GM21381 (cell line): ENCODE results near the gene ACACA.

Experiments used
- ATAC-seq: cut with Tn5 transposase; IDR thresholded peaks from one replicate; pipeline ENCODE4 v1.9.1; 2021; ENCODE audit warnings: mild to moderate bottlenecking, moderate library complexity; ENCODE audit not compliant: unreplicated experiment

ACACA gene

DNA sequence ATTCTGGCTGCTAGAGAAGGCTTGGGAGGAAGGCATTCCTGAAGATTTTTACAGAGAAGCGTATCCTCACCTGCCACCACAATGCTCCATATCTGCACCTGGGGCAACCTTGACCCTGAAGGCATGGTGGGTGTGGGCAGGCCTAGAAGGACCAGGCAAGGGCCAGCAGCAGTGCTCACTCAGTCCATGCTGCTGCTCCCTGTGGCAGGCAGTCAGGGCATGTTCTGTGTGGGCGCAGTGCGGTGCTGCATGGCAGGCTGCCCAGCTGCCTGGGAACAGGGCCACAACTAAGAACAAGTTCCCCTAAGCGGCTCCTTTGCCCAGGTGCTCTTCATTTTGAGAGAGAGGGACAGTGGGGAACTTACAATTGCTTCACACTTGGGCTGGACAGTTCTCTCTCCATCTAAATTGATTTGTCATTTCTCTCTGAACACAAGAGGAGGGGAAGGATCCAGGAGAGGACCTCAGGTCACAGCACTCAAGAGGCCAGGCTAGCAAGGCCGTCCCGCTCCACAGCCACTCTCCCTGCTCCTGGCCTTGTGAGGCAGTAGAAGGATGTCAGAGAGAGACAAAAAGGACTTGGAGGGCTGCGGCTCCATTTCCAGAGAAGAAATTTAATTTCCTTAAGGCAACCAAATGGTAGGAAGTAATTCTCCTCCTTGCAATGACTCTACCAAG is 299.1 kb downstream of the ACACA start:
- ATAC-seq, result no peak

DNA sequence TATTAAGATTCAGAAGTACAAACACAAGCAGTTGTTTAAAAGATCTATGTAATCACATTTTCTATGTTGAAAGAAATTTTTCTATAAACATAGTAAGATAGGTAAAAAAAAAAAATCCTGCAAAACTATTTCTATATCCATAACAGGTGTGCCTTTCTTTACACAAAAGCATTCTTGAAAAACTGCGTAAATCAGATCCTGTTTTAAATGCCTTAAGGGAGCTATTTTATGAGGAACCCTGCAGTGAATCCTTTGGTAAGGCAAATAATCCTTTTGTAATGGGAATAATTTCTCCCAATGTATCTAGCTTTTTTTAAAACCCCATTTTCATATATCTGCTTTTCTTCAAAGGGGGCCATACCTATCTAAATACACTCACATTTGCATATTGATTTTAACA is 300.6 kb downstream of the ACACA start:
- no peak for ATAC-seq

DNA sequence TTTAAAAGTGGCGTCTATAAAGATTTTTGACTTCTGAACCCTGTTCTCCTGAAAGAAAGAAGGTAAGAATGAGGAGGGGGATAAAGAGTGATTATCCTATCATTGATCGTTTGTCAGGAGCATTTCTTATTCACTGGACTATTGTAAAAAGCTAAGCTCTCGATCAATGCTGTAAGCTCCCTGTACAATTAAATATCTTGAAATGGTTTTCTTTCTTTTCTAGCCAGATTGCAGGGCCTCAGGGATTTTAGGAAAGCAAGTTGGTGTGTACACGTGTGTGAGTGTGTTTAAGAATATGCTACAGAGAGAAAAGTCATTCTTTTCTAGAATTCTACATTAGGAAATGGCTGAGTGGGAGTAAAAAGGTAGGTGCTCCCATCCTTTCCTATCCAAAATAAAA is 303.4 kb downstream of the ACACA start:
- no peak for ATAC-seq

DNA sequence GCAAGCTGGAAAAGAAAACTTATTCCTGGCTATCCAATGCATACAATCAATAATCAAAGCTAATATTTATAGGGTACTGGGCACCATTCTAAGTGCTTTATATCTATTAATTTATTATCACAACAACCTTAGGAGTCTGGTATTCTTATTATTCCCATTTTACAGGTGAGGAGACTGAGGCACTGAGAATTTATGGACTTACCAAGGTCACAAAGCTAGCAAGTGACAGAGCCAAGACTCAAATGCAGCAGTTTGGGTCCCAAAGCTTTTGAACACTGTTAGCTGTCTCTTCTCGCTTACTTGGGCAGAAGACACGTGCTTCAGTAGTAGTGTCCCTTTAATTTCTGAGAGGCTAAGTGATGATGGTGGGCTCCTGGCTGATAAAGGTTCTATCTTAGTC is 305.3 kb downstream of the ACACA start:
- ATAC-seq, result no peak

DNA sequence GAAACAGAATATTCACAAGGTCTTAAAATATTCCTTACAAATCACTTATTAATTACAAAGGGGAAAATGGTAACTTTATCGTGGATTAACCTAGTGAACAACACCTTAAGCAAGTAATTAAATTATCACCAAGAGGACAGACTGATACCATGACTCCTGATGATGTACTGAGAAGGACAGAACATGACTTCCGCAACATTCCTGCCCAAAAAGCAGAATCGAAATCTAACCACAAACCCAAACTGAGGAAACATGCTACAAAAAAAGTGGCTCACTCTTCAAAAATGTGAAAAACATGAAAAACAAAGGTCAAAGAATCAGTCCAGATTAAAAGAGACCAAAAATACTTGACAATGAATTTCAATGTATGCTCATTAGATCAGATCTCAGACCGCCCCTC is 306.4 kb downstream of the ACACA start:
- no peak for ATAC-seq

DNA sequence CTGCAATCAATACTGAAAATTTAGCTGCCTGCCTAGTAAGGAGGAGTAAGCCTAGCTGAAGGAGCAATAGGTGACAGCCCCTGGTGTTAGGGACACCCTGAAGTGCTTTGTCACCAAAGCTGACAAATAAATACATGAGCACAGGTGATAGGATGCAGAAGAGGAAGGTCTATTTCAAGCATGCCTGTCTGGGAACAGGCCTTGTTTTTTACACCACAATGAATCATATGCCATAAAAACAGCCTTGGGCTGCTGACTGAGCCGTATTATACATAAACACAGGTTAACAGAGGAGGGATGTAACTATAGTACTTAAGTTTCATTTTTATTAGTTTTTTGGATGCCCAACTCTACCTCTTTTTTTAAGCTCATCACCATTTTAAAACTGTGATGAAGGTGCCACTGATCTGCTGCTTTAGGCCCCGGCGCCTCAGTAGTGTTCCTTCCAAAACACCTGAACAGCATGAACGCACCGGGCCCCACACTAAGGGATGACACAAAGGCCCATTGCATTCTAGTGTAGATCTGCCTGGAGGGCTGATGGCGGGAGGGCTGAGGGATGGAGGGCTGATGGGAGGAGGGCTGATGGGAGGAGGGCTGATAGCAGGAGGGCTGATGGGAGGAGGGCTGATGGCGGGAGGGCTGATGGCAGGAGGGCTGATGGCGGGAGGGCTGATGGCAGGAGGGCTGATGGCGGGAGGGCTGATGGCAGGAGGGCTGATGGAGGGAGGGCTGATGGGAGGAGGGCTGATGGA is 307.5 kb downstream of the ACACA start:
- ATAC-seq, result no peak

DNA sequence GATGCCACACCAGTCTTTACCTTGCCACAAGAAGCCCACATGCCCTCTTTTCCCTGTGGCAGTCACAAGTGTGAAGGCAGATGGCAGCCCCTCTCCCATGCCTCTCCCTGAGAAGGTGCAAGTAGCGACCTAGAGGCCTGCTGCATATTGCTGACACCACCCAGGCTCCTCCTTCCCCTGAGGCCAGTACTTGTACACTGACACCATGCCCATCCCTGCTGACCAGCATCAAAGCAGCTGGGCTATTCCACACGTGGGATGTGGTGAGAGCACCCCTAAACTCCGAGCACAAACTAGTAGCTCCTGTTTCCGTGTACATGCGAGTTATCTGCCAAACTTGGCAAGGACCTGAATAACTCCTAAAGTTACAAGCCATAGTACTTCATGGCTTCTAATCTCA is 308.5 kb downstream of the ACACA start:
- ATAC-seq, result no peak

DNA sequence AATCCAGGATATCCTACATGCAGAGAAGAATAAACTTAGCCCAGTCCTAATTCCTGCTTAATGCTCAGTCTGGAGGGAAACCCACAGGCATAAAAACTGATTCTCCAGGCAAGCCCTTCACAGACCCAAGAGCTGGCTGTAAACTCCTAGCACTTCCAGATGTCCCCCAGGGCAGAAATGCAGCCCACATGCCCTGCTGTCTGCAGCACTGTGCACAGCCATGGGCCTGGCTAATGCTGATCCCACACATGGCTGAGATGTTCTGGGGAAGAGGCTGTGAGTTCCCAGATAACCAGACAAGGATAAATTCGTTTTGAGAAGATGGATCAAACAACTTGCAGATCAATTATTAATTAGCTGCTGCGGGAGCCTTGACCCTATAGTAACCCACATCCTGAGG is 309.5 kb downstream of the ACACA start:
- ATAC-seq, result no peak

DNA sequence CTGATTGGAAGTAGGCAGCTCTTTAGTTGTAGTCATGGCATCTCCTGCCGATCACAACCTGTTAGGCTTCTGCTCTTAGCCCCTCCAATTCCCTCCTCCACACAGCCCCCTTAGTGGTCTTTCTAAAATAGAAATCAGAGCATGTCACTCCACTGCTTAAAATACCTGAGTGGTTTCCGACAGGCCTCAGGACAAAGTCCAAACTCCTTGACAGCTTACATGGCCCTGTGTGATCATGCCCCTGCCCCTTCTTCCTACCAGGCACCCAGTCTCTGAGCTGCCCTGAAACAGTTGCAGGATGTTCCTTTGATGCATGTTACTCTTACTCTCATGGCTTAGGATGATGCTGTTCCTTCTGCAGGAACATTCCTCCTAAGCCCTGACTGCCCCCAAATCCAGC is 310.6 kb downstream of the ACACA start:
- no peak for ATAC-seq

DNA sequence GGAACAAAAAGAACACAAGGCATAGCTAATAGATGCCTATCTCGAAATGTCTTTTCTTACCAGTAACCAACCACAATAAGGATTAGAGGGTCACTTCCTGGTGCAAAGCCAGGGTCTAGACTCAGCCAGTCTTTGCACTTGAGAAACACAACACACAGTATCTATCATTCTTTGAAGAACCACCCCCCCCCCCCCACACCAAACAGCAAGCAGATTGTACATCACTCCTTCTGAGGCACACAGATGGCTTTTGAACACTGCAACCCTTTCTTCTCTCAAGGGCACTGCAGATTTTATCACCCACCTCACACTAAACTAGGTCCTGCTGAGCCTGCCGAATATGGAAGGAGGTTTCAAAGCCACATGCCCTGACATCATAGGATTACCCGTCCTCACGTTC is 312.2 kb downstream of the ACACA start:
- no peak for ATAC-seq

DNA sequence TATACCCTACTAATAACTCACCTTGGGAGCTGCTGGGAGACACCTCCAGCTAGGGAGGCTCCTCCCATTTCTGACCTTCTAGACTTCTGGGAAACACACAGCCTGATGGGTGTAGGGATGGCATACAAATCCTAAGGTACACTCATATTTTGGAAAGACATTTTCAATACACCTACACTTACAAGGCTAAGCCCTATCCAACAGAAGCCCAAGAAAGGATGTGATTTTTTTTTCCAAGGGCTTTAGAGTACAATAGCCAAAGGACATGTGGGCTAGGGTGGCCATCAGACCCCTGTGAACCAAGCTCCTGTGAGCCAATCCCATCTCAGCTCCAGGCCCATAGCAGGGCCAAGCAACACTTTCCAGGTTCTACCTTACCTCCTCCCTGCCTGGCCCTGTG is 313.9 kb downstream of the ACACA start:
- ATAC-seq, result no peak

DNA sequence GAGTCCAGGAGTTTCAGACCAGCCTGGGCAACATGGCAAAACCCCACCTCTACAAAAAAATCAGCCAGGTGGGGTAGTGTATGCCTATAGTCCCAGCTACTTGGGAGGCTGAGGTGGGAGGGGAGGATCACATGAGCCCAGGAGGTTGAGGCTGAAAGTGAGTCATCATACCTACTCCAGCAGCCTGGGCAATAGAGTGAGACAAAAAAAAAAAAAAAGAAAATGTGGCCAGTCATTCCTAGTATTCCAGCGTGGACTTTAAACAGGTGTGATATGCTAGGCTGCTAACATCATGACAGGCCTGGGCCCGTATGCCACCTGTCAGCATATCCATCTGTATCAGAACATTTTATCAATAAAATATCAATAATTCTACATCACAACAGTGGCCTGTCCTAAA is 314.6 kb downstream of the ACACA start:
- no peak for ATAC-seq

DNA sequence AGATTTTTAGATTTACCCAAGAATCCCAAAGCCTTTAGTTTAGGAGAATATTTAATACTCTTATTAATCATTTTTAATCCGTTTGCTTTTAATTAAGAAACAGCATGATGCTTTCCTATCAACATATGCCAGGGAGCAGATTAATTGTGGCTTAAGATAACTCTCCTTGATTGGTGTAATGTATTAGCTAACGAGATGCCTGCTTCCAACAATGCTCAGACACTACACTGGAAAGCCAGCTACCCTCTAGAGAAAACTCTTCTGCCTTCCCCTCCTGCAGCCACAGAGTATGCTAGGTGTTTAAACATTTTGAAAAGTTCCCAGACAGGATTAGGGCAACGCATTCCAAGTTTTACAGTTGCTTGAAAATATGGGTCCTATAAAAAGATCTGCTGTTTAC is 315.7 kb downstream of the ACACA start:
- no peak for ATAC-seq

DNA sequence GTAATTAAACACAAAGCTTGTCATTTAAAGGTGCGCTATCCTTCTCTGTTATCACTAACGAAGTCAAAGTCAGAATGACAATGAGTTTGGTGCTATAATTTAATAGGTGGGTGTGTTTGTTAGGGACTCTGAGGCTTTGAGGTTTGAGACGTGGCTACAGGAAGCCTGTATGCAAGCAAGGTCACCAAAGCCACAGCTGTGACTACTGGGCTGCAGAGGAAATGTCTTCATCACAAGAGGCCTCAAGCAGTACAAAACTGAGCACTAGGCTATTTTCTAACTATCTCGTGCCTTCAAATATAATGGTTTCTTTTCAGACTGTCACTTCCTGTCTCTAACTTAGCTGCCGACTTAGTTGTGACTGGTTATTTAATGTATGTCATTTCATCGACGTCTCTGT is 316.7 kb downstream of the ACACA start:
- ATAC-seq, result no peak

DNA sequence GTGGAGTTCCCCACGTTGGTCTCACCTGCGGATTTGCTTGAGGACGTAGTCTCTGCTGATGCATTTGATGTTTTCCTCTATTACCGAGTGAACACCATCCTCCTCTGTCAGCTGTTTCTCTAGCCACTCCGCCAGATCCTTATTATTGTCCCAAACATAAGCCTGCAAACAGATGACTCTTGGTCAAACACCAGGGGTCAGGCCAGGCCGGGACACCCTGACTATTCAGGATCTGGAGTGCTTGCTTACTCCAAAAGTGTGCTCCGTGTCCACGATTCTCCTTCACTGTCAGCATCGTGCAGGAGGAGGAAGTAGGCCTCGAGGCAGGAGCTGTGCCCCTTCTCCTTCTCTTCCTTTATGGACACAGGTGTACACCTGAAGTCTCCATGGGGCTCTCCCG is 317.7 kb downstream of the ACACA start:
- ATAC-seq, result no peak

DNA sequence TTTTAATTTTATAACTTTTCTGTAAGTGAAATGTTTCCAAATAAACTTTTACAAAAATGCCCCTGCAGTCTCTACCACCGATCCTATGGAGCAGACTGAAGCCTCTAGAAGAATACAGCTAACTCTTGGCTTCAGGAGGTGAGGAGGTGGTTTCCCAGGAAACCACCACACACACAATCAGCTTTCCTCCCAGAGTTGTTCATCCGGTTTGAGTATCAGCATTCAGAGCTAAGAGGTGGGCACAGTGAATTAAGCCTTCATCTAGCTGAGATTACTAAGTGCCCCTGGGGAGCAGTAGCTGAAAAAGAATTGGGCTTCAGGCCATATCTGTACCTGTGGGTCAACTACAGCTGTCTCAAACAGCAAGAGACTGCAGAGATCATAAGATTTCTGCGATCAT is 318.2 kb downstream of the ACACA start:
- ATAC-seq, result no peak

DNA sequence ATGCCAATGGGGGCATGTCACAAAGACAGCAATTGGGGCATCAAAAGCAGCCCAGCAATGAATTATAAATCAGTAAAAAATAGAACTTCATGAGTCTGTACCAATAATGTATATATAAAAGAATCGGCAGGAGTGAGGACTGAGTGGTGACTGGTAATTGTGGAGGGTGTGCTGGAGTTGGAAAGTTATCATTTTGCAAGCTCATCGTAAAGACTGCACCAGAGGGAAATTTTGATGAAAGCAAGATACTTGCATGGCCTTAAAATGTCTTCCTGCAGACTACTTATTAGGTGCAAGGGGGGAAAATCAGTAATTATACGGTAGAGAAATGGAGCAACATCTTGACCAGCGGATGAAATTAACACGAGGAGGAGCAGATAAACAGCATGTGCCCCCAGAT is 319.0 kb downstream of the ACACA start:
- ATAC-seq, result no peak

DNA sequence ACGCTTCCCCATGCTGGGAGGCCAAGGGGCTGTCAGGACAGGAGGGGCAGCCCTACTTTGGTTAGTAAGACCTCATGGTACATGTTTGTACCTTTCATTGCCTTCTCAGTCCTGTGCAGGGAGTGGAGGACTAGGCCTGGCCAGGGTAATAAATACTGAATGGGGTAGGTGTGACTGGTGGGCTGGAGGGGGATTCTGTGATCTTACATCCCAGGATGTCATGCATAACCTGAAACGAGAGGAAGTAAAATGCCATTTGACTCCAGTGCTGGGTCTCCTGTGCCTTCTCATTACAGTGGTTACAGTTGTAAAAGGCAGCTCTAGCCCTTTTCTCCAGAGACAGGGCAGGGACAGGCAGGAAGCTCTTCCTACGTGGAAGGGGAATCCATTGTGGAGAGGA is 319.7 kb downstream of the ACACA start:
- no peak for ATAC-seq

DNA sequence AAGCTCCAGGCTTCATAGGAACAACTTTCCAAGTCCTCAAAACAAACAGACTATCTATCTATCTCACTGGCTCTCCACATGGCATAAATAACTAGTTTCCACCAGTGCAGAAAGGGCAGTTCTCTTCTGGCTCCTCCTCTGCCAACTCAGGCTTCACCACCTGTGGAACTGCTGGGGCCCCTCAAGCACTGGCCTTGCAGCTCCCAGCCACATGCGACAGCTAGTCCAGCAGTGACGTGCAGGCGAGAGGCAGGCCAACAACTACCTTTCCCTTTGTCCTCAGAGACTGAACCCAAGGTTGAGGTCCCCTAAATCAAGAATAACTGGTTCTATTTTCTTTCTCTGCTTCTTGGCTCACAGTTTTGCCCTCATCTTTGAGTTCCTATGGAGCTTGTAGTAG is 320.3 kb downstream of the ACACA start:
- ATAC-seq, result no peak

DNA sequence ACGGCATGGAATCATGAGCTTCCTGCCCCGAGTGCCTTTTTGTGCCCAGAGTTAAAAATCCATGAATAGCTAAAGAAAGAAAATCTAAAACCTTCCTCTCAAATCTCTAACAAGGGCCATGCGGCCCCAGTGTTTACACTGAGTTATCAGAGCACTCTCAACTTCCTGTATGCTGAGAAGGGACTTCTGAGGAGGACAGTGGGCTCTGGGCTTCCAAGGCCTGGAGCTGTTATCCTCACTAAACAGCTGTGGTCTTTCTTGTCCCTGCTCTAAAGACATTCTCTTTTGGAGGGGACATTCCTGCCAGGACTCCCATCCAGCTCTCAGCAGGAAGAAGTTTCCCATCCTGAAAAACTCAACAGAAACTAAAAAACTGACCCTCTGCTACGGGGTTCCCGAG is 322.3 kb downstream of the ACACA start:
- ATAC-seq, result no peak

DNA sequence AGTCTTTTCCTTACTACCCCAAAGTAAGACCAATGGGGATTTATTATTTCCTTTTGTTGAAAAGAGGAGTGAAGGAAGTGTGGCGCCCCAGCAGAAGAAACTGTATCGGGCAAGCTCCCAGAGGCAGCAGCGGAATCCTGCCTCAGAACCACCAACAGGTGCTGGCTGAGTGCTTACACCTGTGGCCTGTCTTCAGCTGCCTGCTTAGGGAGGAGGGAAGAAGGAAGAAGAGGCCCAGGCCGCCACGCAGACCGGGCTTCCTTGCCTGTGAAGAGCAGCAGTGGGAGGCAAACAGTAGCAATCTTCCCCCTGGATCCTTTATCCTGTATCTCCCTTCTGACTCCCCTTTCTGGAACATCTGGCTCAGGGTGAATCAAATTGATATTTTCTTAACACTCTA is 323.2 kb downstream of the ACACA start:
- ATAC-seq, result no peak

DNA sequence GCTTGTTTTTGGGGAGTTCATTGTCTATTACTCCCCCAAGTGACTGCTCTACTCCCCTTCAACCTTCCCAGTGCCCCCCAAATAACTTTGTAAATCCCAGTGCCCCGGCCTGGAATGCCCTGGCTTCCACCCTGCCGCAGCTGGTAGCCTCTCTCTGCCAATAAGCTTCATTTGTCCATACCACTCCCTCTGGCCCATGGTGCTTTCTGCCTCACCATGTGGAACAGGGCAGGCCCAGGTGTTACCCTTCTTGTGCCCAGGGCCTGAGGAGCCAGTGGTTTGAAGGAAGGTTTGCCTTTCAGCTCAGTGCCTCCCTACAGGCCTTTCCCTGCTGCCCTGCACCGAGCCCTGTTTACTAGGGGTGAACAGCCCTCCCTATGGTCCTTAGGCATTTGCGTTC is 323.7 kb downstream of the ACACA start:
- ATAC-seq, result no peak

DNA sequence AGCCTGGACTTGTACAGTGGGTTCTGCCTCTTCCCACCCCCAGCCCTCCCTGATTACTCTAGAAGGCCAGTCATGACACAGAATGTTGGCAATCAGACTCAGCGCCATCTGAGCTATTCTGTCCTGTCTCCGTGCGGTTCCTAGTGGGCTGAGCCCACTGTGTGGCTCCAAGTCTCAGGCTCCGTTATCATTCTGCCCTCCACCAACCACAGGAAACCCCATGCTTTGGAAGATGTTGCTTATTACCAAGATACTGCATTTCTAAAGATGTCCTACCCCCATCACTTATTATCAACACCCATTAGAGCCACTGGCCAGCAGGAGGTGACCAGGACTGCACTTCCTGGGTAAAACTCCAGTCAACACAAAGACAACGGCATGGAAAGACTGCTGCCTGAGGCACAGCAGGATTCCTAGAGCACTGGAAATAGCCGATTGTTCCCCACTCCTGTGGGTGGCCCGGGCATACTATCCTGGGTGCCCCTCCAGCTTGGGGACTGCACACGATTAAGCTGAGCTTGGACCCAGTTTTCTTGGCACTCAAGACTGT is 324.2 kb downstream of the ACACA start:
- ATAC-seq, result no peak
